ENCODE measurements around the gene ITPR1. TPM values are rescaled to one million over a fixed set of nuclear protein-coding genes. Genes with fewer than 3 reads are reported as not detected.
A peak's percentile ranks its signal among the peaks of the same experiment; 100 is the strongest.

ITPR1 gene
- total RNA-seq, 1 donor from 2014 or later = 6.7 TPM

DNA sequence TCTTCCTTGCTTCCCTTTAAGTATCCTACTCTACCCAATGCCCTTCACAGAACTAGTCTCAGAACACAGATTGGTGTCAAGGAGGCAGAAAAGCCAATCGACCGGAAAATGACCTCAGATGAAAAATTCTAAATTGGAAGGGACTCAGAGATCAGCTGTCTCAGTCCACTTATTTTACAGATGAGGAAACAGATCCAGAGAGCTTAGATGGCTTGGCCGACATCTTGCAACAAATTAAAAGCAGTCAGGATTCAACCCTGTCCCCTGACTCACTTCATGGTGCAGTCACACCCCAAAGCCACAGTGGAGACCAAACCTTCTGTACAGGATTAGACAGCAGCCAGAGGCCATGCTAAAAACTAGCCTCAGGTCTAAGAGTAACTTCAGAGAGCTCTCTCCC, 316.8 kb downstream of the ITPR1 start:
- no peaks in the 10 kb centered on the region for H4K20me1 ChIP-seq (ENCODE audit: insufficient read depth, low read length)
- Mint-ChIP-seq H3K27me3 (ENCODE audit: low read depth, unreplicated experiment) (peaks cover 3% of the 10 kb centered on the region), H3K4me1 (ENCODE audit: low read depth, unreplicated experiment) (peaks cover 12% of the 10 kb centered on the region), H3K27ac (ENCODE audit: unreplicated experiment) (no peak overlapping the region), H3K9me3 (ENCODE audit: unreplicated experiment) (peaks cover 8% of the 10 kb centered on the region), H3K36me3 (ENCODE audit: low read depth, unreplicated experiment) (peaks cover 8% of the 10 kb centered on the region), H3K4me3 (ENCODE audit: unreplicated experiment) (no peak overlapping the region)
- no peaks in the 10 kb centered on the region for H3K36me3 ChIP-seq (ENCODE audit: insufficient read depth, low read length)
- no peak overlapping the region for H3K9ac ChIP-seq (ENCODE audit: low read length)
- peaks cover 9% of the 10 kb centered on the region for H3K4me1 ChIP-seq (ENCODE audit: insufficient read depth, low read length)
- H3K27ac ChIP-seq (ENCODE audit: low read depth, low read length) = no peak overlapping the region
- H3K4me3 ChIP-seq (ENCODE audit: insufficient read depth, low read depth, low read length) = no peak overlapping the region
- H3K27me3 ChIP-seq (ENCODE audit: insufficient read depth, low read length) = no peaks in the 10 kb centered on the region
- H3K4me2 ChIP-seq (ENCODE audit: low read length) = no peak overlapping the region
- FAIRE-seq (no peak), DNase-seq (ENCODE audit: low read depth) (no peak)
- H2AFZ ChIP-seq (ENCODE audit: low read depth, low read length) = no peak overlapping the region
- TF ChIP-seq, protein P1, sequence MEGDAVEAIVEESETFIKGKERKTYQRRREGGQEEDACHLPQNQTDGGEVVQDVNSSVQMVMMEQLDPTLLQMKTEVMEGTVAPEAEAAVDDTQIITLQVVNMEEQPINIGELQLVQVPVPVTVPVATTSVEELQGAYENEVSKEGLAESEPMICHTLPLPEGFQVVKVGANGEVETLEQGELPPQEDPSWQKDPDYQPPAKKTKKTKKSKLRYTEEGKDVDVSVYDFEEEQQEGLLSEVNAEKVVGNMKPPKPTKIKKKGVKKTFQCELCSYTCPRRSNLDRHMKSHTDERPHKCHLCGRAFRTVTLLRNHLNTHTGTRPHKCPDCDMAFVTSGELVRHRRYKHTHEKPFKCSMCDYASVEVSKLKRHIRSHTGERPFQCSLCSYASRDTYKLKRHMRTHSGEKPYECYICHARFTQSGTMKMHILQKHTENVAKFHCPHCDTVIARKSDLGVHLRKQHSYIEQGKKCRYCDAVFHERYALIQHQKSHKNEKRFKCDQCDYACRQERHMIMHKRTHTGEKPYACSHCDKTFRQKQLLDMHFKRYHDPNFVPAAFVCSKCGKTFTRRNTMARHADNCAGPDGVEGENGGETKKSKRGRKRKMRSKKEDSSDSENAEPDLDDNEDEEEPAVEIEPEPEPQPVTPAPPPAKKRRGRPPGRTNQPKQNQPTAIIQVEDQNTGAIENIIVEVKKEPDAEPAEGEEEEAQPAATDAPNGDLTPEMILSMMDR (IDR thresholded peaks at IDR 0.05; ENCODE audit: insufficient read depth, low read depth, low read length) = no peak
- no peak for TF ChIP-seq EZH2 (IDR thresholded peaks at IDR 0.05; ENCODE audit: insufficient read depth, low read length)
- no peaks in the 10 kb centered on the region for H3K9me3 ChIP-seq (ENCODE audit: insufficient read depth, low read depth, low read length)
- no peaks in the 10 kb centered on the region for H3K79me2 ChIP-seq (ENCODE audit: insufficient read depth, low read length)

DNA sequence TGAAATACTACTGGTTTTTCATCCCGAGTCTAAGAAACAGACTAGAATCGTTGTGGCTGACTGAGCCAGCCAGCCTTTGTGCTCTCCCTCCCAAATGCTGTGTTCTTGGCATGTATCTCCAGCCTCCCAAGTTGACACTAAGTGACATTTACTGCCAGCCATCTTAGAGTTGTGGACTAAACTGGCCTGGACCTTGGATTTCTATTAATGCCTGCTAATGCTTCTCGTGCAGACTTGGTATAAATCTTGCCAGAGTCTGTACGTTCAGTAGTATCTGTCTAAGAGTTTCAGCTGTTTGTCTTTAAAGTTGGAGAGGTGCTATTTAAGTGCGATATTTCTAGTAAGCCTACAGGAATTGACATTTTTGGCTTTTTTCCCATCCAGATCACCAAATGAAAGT, 319.4 kb downstream of the ITPR1 start:
- H3K27ac ChIP-seq (ENCODE audit: low read depth, low read length) = no peak overlapping the region
- no peaks in the 10 kb centered on the region for H4K20me1 ChIP-seq (ENCODE audit: insufficient read depth, low read length)
- DNase-seq (ENCODE audit: low read depth) (no peak), FAIRE-seq (no peak)
- H3K36me3 ChIP-seq (ENCODE audit: insufficient read depth, low read length) = no peaks in the 10 kb centered on the region
- Mint-ChIP-seq H3K27ac (ENCODE audit: unreplicated experiment) (no peak overlapping the region), H3K4me3 (ENCODE audit: unreplicated experiment) (no peak overlapping the region), H3K9me3 (ENCODE audit: unreplicated experiment) (peaks cover 23% of the 10 kb centered on the region), H3K36me3 (ENCODE audit: low read depth, unreplicated experiment) (peaks cover 18% of the 10 kb centered on the region), H3K4me1 (ENCODE audit: low read depth, unreplicated experiment) (peaks cover 12% of the 10 kb centered on the region), H3K27me3 (ENCODE audit: low read depth, unreplicated experiment) (no peaks in the 10 kb centered on the region)
- no peak overlapping the region for H2AFZ ChIP-seq (ENCODE audit: low read depth, low read length)
- TF ChIP-seq, protein P1 (IDR thresholded peaks at IDR 0.05; ENCODE audit: insufficient read depth, low read depth, low read length) = no peak
- no peak for TF ChIP-seq EZH2 (IDR thresholded peaks at IDR 0.05; ENCODE audit: insufficient read depth, low read length)
- no peak overlapping the region for H3K4me3 ChIP-seq (ENCODE audit: insufficient read depth, low read depth, low read length)
- H3K27me3 ChIP-seq (ENCODE audit: insufficient read depth, low read length) = no peaks in the 10 kb centered on the region
- no peak overlapping the region for H3K4me2 ChIP-seq (ENCODE audit: low read length)
- H3K9me3 ChIP-seq (ENCODE audit: insufficient read depth, low read depth, low read length) = peaks cover 6% of the 10 kb centered on the region
- H3K79me2 ChIP-seq (ENCODE audit: insufficient read depth, low read length) = no peaks in the 10 kb centered on the region
- peaks cover 9% of the 10 kb centered on the region for H3K4me1 ChIP-seq (ENCODE audit: insufficient read depth, low read length)
- no peak overlapping the region for H3K9ac ChIP-seq (ENCODE audit: low read length)

DNA sequence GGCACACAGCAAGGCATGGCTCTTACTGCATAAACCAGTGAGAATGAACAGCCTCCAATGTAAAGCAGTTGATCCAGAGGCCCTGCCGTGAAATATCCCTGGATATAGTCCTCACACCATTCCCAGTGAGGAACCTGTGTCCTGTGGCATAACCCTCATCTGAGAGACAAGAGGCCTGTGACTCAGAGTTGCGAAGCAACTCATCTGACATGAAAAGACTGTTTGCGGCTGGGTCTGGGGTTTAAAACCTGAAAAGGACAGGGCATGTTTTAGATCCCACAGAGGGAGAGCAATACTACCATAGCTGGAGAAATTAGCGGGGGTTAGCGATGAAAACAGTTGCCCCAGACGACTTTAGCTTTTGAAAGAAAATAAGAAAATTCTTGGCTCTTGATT, 320.8 kb downstream of the ITPR1 start:
- H3K4me1 Mint-ChIP-seq (ENCODE audit: low read depth, unreplicated experiment) = peaks cover 12% of the 10 kb centered on the region
- H3K27me3 ChIP-seq (ENCODE audit: insufficient read depth, low read length) = no peaks in the 10 kb centered on the region
- TF ChIP-seq, protein P1 (IDR thresholded peaks at IDR 0.05; ENCODE audit: insufficient read depth, low read depth, low read length) = no peak
- TF ChIP-seq EZH2 (IDR thresholded peaks at IDR 0.05; ENCODE audit: insufficient read depth, low read length) = no peak
- DNase-seq (ENCODE audit: low read depth) (no peak), FAIRE-seq (no peak)
- H3K9me3 Mint-ChIP-seq (ENCODE audit: unreplicated experiment) = peaks cover 35% of the 10 kb centered on the region
- H3K79me2 ChIP-seq (ENCODE audit: insufficient read depth, low read length) = no peaks in the 10 kb centered on the region
- peak overlapping the region; percentile 92 for H3K27ac Mint-ChIP-seq (ENCODE audit: unreplicated experiment)
- peaks cover 27% of the 10 kb centered on the region for H3K36me3 Mint-ChIP-seq (ENCODE audit: low read depth, unreplicated experiment)
- peak overlapping the region; percentile 26 for H3K27ac ChIP-seq (ENCODE audit: low read depth, low read length)
- H3K9me3 ChIP-seq (ENCODE audit: insufficient read depth, low read depth, low read length) = peaks cover 7% of the 10 kb centered on the region
- no peak overlapping the region for H2AFZ ChIP-seq (ENCODE audit: low read depth, low read length)
- H3K4me3 Mint-ChIP-seq (ENCODE audit: unreplicated experiment) = no peak overlapping the region
- H3K36me3 ChIP-seq (ENCODE audit: insufficient read depth, low read length) = no peaks in the 10 kb centered on the region
- peak overlapping the region; percentile 54 for H3K4me2 ChIP-seq (ENCODE audit: low read length)
- H4K20me1 ChIP-seq (ENCODE audit: insufficient read depth, low read length) = no peaks in the 10 kb centered on the region
- peak overlapping the region; percentile 21 for H3K9ac ChIP-seq (ENCODE audit: low read length)
- no peak overlapping the region for H3K4me3 ChIP-seq (ENCODE audit: insufficient read depth, low read depth, low read length)
- peaks cover 9% of the 10 kb centered on the region for H3K4me1 ChIP-seq (ENCODE audit: insufficient read depth, low read length)
- no peaks in the 10 kb centered on the region for H3K27me3 Mint-ChIP-seq (ENCODE audit: low read depth, unreplicated experiment)
